NCI-H1694 treated with DMSO at 0.1 percent for 48 hours (cell line): ENCODE data around the gene MRFAP1.

Experiments used
- DNase-seq: peaks from one replicate; lab custom pipeline; 2025; lab: John Stamatoyannopoulos, UW

Gene MRFAP1

DNA sequence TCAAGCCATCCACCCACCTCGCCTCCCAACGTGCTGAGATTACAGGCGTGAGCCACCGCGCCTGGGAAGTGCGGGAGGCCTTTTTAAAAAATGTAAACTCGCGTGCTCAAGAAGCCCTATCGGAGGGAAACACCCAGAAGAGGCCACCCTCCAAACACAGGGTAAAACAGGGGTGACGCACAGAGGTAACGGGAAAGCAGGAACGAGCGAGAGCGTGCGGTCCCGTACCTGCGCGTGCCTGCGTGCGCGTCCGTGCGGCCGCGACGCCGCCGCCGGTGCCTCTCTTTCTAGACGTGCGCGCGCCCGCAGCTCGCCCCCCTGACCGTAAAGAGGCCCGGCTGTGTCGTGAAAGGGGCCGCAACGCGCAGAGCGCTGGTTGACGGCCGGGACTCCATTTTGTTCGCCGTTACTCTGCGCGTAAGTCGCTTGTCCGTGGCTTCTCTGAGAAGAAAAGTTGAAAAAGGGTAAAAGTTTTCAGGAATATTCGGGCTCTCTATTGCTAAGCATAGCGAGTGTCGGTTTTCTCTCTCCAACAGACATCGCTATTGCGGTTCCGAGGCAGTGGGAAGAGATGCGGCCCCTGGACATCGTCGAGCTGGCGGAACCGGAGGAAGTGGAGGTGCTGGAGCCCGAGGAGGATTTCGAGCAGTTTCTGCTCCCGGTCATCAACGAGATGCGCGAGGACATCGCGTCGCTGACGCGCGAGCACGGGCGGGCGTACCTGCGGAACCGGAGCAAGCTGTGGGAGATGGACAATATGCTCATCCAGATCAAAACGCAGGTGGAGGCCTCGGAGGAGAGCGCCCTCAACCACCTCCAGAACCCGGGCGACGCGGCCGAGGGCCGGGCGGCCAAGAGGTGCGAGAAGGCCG, at the start of gene MRFAP1:
TSS of gene MRFAP1 (plus strand) at position 394 of the 872 bp plus-strand sequence. CDS start at position 572, 178 bp downstream.
- DNase-seq, result peak; percentile 79

DNA sequence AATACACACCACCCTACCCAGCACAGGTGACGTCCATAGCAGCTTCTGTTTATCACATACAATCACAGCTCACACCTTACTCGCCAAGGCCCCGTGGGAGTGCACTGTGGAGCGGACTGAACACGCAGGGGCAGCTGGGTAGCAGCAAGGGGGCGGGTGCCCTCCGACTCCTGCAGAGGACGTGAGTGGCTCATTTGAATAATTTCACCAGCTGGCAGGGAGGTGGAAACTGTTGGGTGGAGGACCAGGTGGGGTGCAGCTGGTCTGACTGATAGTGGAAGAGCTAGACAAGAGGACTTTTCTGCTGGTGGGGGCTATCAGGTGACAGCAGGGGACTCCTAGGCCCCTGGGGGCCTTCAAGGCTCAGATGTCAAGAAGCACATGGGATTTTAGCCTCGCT, 49.2 kb upstream of the MRFAP1 start:
- no peak for DNase-seq

DNA sequence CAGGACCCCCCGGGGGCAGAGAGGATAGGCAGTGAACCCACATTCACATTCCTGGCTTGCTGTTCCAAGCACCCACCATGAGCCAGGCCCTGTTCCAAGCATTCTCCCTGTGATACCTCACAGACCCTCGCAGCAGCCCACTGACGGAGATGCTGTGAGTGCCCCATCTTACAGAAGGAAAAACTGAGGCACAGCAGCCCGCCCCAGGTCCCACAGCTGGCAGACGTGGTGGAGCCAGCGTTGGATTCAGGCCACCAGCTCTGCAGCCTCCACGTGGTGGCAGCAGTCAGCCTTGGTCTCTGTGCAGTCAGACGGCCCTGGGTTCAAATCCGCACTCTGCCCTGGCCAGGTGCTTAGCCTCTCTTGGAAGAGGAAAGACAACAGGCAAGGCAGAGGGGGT, 48.7 kb upstream of the MRFAP1 start:
- no peak for DNase-seq

DNA sequence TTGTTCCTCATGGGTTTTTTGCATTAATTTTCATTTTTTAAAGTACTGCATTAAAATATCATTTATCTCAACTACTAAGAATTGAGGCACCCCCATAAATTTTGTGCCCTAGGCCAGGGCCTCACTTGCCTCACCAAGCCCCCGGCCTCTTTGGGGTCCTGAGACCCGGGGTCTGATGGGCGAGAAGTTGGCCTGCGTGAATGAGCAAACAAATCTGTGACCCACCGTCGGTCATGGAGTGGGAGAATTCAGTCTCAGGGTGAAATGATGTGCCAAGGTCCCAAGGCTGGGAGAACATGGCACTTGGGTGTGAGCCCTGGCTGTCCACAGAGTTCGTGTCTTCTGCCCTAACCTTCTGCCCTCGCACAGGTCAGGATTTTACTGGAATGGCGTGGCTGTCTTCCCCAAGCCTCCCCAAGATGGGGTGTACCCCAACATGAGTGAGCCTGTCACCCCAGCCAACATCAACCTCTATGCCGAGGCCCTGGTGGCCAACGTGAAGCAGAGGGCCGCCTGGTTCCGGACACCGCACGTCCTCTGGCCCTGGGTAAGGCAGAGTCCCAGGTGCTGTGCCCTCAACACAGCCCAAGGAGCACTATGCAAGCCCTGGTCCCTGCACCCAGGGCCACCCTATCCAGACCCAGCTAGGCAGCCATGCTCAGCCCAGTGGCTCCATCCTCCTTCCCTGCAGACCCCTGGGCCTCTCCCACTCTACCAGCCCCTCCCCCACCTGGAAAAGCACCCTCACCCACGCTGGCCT, 47.5 kb upstream of the MRFAP1 start:
- no peak for DNase-seq

DNA sequence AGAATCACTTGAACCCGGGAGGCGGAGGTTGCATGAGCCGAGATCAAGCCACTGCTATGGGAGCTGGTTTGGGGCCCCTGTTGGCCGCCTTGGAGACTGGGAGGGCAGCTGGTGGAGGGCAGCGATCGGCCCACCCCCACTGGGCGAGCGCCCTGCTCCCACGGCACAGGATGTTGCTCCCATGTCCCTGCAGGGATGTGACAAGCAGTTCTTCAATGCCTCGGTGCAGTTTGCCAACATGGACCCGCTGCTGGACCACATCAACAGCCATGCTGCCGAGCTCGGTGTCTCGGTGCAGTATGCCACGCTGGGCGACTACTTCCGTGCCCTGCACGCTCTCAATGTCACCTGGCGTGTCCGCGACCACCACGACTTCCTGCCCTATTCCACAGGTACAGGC, 46.1 kb upstream of the MRFAP1 start:
- no peak for DNase-seq

DNA sequence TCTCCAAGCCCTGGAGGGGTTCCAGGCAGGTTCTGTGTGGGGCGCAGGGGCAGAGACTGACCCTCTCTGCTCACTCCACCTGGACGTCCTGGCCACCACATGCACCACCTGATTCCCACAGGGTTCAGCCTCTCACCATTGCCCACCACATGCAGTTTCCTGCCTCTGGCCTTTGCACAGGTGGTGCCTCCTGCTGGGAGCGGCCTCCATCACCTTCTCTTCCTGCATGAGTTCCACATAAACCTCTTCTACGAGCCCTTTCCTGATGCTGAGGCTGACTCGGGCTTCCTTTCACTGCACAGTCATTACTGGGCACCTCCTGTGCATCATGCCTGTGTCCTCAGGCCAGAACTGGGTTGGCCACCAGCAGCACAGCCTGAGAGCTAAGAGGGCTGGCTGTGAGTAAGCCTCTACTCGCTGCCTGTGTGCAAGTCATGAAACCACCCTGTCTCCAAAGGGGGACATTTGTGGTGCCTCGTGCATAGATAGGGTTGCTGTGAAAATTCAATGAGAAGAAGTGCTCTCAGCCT, 45.6 kb upstream of the MRFAP1 start:
- DNase-seq, result no peak

DNA sequence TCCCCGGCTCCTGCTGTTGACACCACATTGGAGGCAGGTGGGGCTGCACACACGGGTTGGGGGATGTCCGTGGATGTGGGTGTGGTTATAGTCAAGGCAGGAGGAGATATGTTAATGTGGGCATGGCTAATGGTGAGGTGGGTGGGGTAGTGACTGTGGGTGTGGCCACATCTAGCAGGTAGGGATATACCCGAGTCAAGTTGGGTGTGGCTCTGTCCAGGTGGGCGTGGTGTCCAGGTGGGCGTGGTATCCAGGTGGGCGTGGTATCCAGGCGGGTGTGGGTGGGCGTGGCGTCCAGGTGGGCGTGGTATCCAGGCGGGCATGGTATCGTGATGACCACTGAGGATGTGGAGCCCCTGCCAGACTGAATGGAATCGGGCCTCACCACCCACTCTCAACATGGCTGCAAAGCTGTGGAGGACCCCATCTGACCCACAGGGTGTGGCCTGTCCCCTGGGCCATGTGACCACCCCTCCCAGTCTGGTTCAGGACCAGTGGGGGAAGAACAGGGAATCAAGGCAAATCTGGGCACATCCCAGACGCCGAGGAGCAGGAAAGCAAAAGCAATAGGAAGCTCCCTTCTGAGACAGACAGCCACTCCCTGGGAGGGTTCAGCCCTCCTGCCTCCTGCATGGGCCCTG, 44.5 kb upstream of the MRFAP1 start:
- DNase-seq, result no peak

DNA sequence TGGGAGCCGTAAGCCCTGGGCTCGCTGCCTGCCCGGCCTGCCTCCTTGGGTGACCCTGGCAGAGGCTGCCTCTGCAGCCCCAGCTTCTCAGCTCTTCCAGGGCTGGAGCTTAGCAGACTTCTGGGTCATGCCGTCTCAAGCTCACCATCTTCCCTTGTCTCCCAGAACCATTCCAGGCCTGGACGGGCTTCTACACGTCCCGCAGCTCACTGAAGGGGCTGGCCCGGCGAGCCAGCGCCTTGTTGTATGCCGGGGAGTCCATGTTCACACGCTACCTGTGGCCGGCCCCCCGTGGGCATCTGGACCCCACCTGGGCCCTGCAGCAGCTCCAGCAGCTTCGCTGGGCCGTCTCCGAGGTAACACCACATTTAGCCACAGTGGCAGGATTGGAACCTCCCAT, 43.5 kb upstream of the MRFAP1 start:
- no peak for DNase-seq

DNA sequence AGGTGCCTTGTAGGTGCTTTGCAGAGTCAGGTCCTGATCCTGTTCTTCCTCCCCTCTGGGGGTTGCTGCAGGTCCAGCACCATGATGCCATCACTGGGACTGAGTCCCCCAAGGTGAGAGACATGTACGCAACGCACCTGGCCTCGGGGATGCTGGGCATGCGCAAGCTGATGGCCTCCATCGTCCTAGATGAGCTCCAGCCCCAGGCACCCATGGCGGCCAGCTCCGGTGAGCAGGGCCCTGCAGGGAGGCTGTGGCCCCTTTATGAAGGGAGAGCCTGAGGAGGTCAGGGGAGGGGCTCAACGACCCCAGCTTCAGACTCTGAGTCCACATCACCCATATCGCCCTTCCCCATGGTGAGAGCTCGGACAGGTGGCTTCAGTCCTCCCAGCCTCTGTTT, 42.4 kb upstream of the MRFAP1 start:
- no peak for DNase-seq

DNA sequence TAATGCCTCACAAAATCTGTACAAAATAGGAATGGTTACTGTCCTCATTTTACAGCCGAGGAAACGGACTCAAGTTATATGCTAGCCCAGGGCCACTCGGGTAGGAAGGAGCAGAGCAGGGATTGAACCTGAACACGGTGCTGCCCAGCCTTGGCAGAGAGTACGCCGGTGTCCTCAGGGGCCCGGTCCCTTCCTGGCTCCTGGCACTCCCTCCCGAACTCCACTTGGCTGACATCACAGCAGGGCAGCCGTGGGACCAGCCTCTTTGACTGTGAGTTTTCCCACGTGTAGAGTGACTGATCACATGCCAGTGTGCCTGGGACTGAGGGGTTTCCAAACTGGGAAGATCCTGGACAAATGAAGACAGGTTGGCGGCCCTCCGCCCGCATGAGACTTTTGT, 41.8 kb upstream of the MRFAP1 start:
- no peak for DNase-seq

DNA sequence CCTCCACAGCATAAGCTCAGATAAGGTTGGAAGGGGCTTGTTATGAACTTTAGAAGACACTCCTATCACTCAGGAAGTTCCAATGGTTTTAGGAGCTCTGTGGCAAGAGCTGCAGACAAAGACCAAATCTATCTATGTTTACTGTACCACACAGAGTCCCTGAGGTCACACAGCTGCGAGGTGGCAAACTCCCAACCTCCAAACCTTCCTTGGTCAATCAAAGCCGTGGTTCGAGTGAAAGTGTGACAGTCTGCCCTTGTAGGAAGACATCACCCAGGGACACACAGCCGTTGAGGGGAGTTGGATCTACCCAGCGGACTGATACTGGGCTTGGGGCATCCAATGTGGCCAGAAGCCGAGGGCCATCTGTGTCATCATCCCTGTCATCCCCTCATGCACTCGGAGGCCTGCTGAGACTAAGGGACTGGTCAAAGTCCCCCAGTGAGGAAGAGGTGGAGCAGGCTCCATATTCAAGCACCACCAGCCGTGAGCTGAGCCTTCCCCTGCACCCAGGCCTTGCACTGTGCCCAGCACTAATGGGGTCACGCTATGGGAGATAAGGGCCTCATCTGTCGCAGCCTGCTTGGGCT, 38.7 kb upstream of the MRFAP1 start:
- no peak for DNase-seq

DNA sequence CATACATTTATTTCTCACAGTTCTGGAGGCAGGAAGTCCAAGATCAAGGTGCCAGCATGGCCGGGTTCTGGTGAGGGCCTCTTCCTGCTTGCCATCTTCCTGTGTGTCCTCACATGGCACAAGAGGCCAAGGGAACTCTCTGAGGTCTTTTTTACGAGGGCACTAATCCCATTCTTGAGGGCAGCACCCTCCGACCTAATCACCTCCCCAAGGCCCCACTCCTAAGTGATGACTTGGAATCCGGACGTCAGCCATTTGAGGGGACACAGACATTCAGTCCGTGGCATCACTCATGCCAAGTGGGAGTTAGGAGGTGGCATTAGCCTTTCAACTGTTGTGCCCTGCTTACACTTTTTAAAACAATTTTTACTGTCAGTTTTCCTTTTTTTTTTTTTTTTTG, 38.2 kb upstream of the MRFAP1 start:
- DNase-seq, result no peak

DNA sequence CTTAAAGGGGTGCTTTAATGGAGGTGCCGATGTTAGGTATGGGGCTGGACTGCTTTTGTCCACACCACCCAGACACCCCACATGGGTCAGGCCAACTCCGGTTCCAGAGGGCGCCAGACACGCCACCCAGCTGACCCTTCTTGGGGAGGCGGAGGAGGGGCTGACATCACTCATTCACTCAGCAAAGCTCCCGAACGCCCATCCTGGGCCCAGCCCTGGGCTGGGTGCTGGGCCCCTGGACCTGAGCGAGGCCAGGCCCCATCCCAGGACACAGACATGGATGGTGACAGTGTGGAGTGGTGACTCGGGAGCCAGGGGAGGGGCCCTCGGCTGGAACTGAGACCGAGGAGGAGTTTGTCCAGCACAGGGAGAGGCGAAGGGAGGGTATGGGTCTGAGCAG, 37.4 kb upstream of the MRFAP1 start:
- no peak for DNase-seq

DNA sequence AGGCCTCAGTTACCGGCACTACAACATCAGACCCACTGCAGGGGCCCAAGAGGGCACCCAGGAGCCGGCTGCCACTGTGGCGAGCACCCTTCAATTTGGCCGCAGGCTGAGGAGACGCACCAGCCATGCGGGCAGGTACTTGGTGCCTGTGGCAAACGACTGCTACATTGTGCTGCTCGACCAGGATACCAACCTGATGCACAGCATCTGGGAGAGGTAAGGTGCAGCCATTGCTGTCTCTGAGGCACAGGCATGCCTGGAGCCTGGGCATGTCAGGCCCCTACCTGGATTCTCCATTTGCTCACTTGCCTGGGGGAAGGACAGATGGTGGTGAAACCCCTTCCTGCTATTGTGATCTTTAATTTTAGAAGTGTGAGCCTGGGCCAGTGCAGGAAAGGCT, 35.4 kb upstream of the MRFAP1 start:
- no peak for DNase-seq

DNA sequence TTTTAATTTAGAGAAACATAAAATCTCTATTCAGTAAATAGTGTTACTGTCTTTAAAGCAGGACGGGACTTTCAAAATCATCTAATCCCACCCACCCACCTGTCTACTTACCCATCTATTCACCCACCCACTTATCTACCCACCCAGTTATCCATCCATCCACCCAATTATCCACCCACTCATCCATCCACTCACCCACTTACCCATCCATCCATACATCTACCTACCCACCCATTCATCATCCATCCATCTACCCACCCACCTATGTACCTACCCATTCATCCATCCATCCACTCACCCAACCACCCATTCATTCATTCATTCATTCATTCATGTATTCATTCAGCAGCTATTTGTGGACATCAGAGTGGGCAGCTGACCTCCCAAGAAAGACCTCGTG, 34.9 kb upstream of the MRFAP1 start:
- no peak for DNase-seq

DNA sequence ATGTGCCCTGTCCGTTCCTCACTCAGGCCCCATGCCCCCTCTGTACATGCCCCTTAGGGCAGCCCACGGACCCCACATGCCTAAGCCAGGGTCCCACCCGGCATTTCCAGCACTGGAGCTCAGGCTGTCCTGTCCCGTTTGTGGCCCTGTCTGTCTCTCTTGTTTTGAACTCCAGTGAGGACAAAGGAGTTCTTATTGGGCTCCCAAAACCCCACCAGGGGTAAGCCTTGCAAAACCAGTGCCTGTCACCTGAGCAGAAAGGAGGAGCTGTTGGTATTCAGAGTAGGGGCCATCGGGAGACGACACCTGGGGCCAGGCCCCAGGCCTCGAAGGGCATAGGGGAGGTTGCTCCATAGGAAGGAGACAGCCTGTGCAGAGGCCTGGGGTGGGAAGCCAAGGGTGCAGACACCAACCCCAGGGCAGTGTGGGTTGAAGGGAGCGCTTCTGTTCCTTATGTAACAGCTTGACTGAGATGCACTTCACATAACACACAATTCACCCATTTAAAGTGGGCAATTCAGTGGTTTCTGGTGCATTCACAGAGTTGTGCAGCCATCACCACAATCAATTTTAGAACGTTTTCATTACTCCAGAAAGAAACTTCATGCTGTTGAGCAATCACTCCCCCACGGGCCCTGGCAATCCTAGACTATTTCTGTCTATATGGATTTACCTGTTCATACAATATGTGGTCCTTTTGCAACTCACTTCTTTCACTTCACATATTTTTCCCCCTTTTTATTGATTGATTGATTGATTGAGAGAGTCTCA, 33.8 kb upstream of the MRFAP1 start:
- no peak for DNase-seq

DNA sequence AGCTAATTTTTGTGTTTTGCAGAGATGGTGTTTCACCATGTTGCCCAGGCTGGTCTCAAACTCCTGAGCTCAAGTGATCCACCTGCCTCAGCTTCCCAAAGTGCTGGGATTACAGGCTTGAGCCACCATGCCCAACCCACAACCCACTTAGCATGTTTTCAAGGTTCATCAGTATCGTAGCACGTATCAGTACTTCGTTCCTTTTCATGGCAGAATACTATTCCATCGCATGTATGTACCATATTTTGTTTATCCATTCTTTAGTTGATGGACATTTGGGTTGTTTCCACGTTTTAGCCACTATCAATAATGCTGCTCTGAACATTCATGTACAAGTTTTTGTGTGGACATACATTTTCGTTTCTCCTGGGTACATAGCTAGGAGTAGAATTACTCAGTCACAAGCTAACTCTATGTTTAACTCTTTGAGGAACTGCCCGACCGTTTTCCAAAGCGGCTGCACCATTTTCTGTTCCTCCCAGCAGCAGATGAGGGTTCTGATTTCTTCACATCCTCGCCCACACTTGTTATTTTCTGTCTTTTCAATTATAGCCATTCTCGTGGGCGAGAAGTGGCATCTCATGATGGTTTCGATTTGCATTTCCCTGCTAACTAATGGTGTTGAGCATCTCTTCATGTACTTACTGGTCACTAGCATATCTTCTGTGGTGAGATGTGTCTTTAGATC, 33.0 kb upstream of the MRFAP1 start:
- no peak for DNase-seq

DNA sequence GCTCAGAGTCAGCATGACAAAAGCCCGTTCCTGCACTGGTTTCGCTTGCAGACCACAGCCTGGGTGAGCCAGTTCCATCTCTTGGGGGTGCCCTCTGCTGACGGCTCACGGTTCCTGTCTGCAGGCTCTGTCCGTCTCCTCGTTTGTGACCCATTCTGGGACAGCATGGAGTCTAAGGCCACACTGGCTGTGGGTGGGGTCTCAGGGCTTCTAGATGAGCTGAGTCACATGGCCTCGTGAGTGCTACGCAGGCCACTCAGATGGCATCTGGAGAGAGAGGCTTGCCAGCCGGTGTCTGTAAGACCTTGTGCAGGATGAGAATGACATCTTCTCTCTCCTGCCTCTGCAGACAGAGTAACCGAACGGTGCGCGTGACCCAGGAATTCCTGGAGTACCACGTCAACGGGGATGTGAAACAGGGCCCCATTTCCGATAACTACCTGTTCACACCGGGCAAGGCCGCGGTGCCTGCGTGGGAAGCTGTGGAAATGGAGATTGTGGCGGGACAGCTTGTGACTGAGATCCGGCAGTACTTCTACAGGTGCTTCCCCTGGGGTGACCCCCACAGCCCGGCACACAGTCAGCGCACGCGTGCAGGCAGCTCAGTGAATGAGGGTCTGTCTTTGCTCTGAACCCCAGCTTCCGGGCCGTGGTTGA, 31.6 kb upstream of the MRFAP1 start:
- DNase-seq, result no peak

DNA sequence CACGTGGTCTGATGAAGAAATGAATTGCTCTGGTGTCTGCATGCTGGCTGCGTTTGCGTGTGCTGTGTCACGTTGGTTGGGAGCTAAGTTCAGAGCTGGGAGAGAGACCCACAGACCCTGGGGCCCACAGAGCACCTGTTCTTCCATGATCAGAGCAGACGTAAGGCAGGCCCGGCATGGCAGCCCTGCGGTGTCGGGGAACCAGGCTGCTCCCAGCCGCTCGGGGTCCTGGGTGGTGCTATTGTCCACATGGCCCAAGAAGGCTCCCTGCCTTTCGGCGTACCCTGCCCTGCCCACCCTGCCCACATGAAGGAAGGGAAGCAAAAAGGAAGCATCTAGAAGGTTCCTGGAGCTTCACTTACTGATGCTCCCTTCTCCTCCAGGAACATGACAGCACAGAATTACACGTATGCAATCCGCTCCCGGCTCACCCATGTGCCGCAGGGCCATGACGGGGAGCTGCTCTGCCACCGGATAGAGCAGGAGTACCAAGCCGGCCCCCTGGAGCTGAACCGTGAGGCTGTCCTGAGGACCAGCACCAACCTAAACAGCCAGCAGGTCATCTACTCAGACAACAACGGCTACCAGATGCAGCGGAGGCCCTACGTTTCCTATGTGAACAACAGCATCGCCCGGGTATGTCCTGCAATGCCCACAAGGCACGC, 30.9 kb upstream of the MRFAP1 start:
- no peak for DNase-seq
